ENCODE measurements around the gene INO80B. TPM values are rescaled to one million over a fixed set of nuclear protein-coding genes. Genes with fewer than 3 reads are reported as not detected.

The INO80B gene
- polyA plus RNA-seq, 4 donors, result 28.7 to 43.8 (median 35.8) TPM

DNA sequence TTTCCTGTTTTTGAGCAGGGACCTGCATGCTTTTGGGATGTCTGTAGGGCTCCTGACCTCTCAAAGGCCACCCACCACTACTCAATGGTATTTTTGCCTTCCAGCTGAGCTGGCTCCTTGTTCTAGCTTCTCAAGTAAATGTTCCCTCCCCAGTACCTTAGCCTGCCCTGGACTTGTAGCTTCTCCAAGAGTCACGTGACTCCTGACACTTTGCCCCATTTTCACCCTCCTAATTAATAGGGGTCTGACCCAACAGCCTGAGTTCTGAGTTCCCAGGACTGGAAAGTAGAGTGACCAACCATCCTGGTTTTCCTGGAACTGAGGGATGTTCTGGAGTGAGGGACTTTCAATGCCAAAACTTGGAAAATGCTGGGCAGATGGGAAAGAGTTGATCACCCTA, 40.6 kb downstream of the INO80B start:
- 76 to 97% (median 88%) methylated on average over 1 of the region's 1 CpG for WGBS, 3 donors
- Histone ChIP-seq H3K9me3 (ENCODE audit: control insufficient read depth in 2 of 2, insufficient read depth in 1 of 2, low read depth in 1 of 2, low read length in 1 of 2) (no peaks in the 10 kb centered on the region), H3K27ac (ENCODE audit: low read depth in 1 of 3, low read length in 2 of 3) (no peak overlapping the region), H3K27me3 (ENCODE audit: control insufficient read depth in 3 of 3, insufficient read depth in 3 of 3, low read length in 3 of 3) (peaks cover 0 to 33% (median 0%) of the 10 kb centered on the region in 3 donors), H3K4me3 (ENCODE audit: low read depth in 1 of 3, low read length in 3 of 3) (no peak overlapping the region), H3K36me3 (ENCODE audit: control insufficient read depth in 3 of 3, insufficient read depth in 2 of 3, low read depth in 1 of 3, low read length in 3 of 3) (peaks cover 13 to 66% (median 17%) of the 10 kb centered on the region in 3 donors), H3K4me1 (ENCODE audit: control insufficient read depth in 3 of 3, insufficient read depth in 2 of 3, low read depth in 1 of 3, low read length in 2 of 3) (peaks cover 0 to 61% (median 0%) of the 10 kb centered on the region in 3 donors)
- DNase-seq (no peak), FAIRE-seq (no peak)

GRCh38 chr2:74496997-74497776, 42.3 kb downstream of the INO80B start:
- peak overlapping the region in 1 of 3 donors; percentile 82 for H3K4me3 ChIP-seq (ENCODE audit: low read depth in 1 of 3, low read length in 3 of 3)
- WGBS, 3 donors, result 57 to 78% (median 72%) methylated on average over 19 of the region's 19 CpGs
- H3K36me3 ChIP-seq (ENCODE audit: control insufficient read depth in 3 of 3, insufficient read depth in 2 of 3, low read depth in 1 of 3, low read length in 3 of 3), result peaks cover under 1 to 52% (median 6%) of the 10 kb centered on the region in 3 donors
- H3K4me1 ChIP-seq (ENCODE audit: control insufficient read depth in 3 of 3, insufficient read depth in 2 of 3, low read depth in 1 of 3, low read length in 2 of 3), result peaks cover 0 to 55% (median 0%) of the 10 kb centered on the region in 3 donors
- DNase-seq, result peak in 1 of 2 donors; percentile 75
- H3K27me3 ChIP-seq (ENCODE audit: control insufficient read depth in 3 of 3, insufficient read depth in 3 of 3, low read length in 3 of 3), result peaks cover 0 to 39% (median 0%) of the 10 kb centered on the region in 3 donors
- peak overlapping the region in 1 of 3 donors; percentile 82 for H3K27ac ChIP-seq (ENCODE audit: low read depth in 1 of 3, low read length in 2 of 3)
- H3K9me3 ChIP-seq (ENCODE audit: control insufficient read depth in 2 of 2, insufficient read depth in 1 of 2, low read depth in 1 of 2, low read length in 1 of 2), result no peaks in the 10 kb centered on the region
- FAIRE-seq, result no peak

DNA sequence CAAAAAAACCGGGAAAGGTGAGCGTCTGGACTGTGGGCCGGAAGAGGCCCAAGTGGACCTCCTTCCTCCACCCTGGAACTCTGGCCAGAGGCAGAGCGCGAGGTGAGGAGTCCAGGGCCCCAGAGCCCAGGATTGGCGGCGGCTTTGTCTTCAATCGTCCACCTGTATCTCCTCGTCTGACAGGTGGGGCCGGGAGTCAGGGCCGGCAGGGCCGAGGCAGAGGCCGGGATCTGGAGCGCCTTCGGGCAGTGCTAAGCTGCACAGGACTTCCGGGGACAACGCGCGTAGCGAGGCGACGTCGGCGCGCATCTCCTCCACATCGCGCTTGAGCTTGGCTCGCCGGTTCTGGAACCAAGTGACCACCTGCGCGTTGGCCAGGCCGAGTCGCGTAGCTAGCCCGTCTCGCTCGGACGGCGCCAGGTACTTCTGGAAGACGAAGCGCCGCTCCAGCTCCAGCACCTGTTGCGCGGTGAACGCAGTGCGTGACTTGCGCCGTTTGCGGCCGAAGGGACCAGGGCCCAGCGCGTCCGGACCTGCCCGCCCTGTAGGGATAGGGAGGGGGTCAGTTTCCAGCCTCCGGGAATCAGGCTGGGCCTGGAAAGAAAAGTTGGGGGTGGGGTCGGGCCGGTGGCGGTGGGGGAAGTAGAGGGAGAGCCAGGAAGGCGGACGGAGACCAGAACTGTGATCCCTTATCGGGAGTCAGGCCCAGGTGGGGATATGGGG, 43.1 kb downstream of the INO80B start:
- DNase-seq, result peak; percentile 48 to 70

DNA sequence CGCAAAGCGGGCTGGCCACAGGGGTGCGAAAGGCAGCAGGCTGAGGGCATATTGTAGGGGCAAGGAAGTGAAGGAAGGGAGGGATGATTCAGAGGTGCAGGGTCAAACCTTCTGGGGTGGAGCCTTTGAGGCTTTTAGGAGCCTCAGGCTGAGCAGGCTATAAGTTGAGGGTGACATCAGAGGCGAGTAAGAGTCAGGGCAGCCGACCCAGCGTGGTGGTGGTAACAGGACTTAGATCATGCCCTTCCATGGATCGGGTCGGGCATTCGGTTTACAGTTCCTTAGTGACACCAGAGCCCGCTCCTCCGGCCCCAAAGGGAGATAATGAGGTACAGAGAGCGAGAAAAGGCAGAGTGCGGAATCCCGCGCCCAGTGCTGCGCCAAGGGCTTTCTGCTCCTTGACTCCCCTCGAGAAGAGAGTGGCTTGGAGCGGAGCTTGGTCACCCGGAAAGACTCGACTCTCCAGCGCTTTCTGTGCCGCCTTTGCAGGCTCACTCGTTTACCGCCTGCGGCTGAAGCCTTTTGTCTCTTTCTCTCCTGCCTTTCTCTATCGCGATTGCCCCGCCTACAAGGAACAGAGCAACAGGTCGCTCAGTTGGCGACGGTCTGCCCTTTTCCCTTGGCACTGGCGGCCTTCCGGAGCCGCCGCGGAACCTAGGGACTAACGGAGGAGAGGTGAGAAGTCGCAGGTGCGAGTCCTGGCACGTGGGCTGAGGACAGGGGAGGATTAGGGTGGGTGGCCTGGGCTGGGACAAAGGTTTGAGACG, 43.8 kb downstream of the INO80B start:
- Histone ChIP-seq H3K27me3 (ENCODE audit: control insufficient read depth in 3 of 3, insufficient read depth in 3 of 3, low read length in 3 of 3) (peaks cover 0 to 49% (median 0%) of the 10 kb centered on the region in 3 donors), H3K9me3 (ENCODE audit: control insufficient read depth in 2 of 2, insufficient read depth in 1 of 2, low read depth in 1 of 2, low read length in 1 of 2) (no peaks in the 10 kb centered on the region), H3K4me3 (ENCODE audit: low read depth in 1 of 3, low read length in 3 of 3) (peak overlapping the region; percentile 27 to 82 (median 59)), H3K27ac (ENCODE audit: low read depth in 1 of 3, low read length in 2 of 3) (peak overlapping the region; percentile 3 to 82 (median 56)), H3K4me1 (ENCODE audit: control insufficient read depth in 3 of 3, insufficient read depth in 2 of 3, low read depth in 1 of 3, low read length in 2 of 3) (peaks cover 0 to 48% (median 0%) of the 10 kb centered on the region in 3 donors), H3K36me3 (ENCODE audit: control insufficient read depth in 3 of 3, insufficient read depth in 2 of 3, low read depth in 1 of 3, low read length in 3 of 3) (peaks cover 0 to 37% (median 0%) of the 10 kb centered on the region in 3 donors)
- WGBS, 3 donors, result 2 to 3% (median 2%) methylated on average over 40 to 41 of the region's 41 CpGs
- FAIRE-seq (no peak), DNase-seq (peak; percentile 68 to 76)

More for the DNA sequence above, 43.1 kb downstream of the INO80B start:
- Histone ChIP-seq H3K36me3 (ENCODE audit: control insufficient read depth in 3 of 3, insufficient read depth in 2 of 3, low read depth in 1 of 3, low read length in 3 of 3) (peaks cover 0 to 44% (median under 1%) of the 10 kb centered on the region in 3 donors), H3K4me3 (ENCODE audit: low read depth in 1 of 3, low read length in 3 of 3) (peak overlapping the region; percentile 27 to 82 (median 59)), H3K27ac (ENCODE audit: low read depth in 1 of 3, low read length in 2 of 3) (peak overlapping the region in 2 of 3 donors; percentile 48 to 82), H3K4me1 (ENCODE audit: control insufficient read depth in 3 of 3, insufficient read depth in 2 of 3, low read depth in 1 of 3, low read length in 2 of 3) (peaks cover 0 to 48% (median 0%) of the 10 kb centered on the region in 3 donors), H3K9me3 (ENCODE audit: control insufficient read depth in 2 of 2, insufficient read depth in 1 of 2, low read depth in 1 of 2, low read length in 1 of 2) (no peaks in the 10 kb centered on the region), H3K27me3 (ENCODE audit: control insufficient read depth in 3 of 3, insufficient read depth in 3 of 3, low read length in 3 of 3) (peaks cover 0 to 45% (median 0%) of the 10 kb centered on the region in 3 donors)
- 7 to 9% (median 8%) methylated on average over 55 to 61 of the region's 61 CpGs for WGBS, 3 donors
- no peak for FAIRE-seq

DNA sequence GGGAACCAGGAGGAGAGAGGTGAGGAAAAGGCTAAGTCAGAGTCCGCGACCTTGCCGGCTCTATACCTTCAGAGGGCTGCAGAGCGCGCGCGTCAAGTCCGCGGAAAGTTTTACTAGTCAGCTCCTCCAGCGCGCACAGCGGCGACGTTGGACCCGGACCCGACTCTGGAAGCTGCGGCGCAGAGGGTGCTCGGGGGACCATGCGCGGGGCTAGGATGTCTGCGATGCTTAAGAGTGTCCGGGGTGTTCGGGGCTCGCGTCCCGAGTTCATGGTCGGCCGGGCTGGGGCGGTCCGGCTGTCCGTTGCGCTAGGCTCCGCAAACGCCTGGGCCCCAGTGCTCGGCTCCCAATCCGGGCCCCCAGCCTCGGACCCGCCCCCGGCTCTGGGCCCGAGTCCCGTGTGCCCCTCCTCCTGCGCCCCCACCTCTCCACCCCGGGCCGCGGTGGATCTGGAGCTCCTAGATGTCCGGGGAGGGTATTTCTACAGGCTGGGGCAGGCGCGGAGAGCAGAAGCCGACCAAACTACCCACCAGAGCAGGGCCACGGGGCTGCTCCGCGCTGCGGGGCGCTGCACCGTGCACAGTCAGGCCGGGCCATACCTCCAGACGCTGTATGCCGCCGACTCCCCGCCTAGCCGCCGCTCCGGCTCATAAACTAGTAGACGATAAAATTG, 44.5 kb downstream of the INO80B start, which contains the start of gene LBX2:
Gene LBX2, minus strand, starts transcription at position 337 of the 673 bp plus-strand sequence. Its CDS starts 66 bp downstream, at position 271.
- DNase-seq (peak; percentile 31 to 74), FAIRE-seq (no peak)
- WGBS, 3 donors, result 2 to 6% (median 3%) methylated on average over 55 to 65 of the region's 65 CpGs

DNA sequence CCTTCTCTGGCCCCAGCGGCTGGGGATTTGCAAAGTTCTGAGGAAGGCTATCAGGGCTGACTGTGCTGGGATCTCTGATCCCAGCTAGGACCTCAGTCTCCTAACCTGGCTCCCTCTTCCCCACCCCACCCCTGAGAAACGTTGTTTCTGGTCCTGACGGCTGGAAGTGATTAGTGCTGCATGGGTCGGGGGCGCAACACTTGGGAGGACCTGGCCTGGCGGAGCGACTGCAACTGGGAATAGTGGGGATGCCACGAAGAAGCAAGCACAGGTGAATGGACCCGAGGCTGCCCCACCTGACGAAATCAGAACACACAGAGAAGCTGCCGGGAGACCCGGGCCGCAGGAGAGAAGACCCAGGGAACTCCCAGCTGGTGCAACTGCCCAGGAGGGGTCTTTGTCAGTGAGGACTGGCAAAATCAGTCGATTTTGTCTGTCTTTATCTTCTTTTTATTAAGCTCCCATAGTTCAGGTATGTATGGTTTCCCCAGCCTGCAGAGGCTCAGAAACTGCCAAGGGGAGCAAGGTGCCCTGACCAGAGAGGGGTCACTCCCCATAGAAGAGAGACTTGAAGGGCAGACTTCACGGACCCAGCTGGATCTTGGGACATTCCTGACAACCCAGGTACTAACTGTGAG, 45.2 kb downstream of the INO80B start:
- whole genome bisulfite sequencing, 3 donors, result 38 to 52% (median 47%) methylated on average over 15 of the region's 15 CpGs
- peak overlapping the region in 1 of 3 donors; percentile 82 for H3K27ac ChIP-seq (ENCODE audit: low read depth in 1 of 3, low read length in 2 of 3)
- DNase-seq (no peak), FAIRE-seq (no peak)
- peaks cover 0 to 49% (median 0%) of the 10 kb centered on the region in 3 donors for H3K27me3 ChIP-seq (ENCODE audit: control insufficient read depth in 3 of 3, insufficient read depth in 3 of 3, low read length in 3 of 3)
- H3K9me3 ChIP-seq (ENCODE audit: control insufficient read depth in 2 of 2, insufficient read depth in 1 of 2, low read depth in 1 of 2, low read length in 1 of 2), result no peaks in the 10 kb centered on the region
- peaks cover 0 to 59% (median 0%) of the 10 kb centered on the region in 3 donors for H3K4me1 ChIP-seq (ENCODE audit: control insufficient read depth in 3 of 3, insufficient read depth in 2 of 3, low read depth in 1 of 3, low read length in 2 of 3)
- H3K36me3 ChIP-seq (ENCODE audit: control insufficient read depth in 3 of 3, insufficient read depth in 2 of 3, low read depth in 1 of 3, low read length in 3 of 3), result peaks cover 0 to 37% (median 0%) of the 10 kb centered on the region in 3 donors
- H3K4me3 ChIP-seq (ENCODE audit: low read depth in 1 of 3, low read length in 3 of 3), result peak overlapping the region in 2 of 3 donors; percentile 59 to 82

More for the DNA sequence above, 44.5 kb downstream of the INO80B start, which contains the start of gene LBX2:
- Histone ChIP-seq H3K9me3 (ENCODE audit: control insufficient read depth in 2 of 2, insufficient read depth in 1 of 2, low read depth in 1 of 2, low read length in 1 of 2) (no peaks in the 10 kb centered on the region), H3K27me3 (ENCODE audit: control insufficient read depth in 3 of 3, insufficient read depth in 3 of 3, low read length in 3 of 3) (peaks cover 0 to 49% (median 0%) of the 10 kb centered on the region in 3 donors), H3K4me1 (ENCODE audit: control insufficient read depth in 3 of 3, insufficient read depth in 2 of 3, low read depth in 1 of 3, low read length in 2 of 3) (peaks cover 0 to 53% (median 0%) of the 10 kb centered on the region in 3 donors), H3K36me3 (ENCODE audit: control insufficient read depth in 3 of 3, insufficient read depth in 2 of 3, low read depth in 1 of 3, low read length in 3 of 3) (peaks cover 0 to 37% (median 0%) of the 10 kb centered on the region in 3 donors), H3K27ac (ENCODE audit: low read depth in 1 of 3, low read length in 2 of 3) (peak within 1 kb of the TSS; percentile 3 to 82 (median 56)), H3K4me3 (ENCODE audit: low read depth in 1 of 3, low read length in 3 of 3) (peak within 1 kb of the TSS; percentile 27 to 82 (median 59))

DNA sequence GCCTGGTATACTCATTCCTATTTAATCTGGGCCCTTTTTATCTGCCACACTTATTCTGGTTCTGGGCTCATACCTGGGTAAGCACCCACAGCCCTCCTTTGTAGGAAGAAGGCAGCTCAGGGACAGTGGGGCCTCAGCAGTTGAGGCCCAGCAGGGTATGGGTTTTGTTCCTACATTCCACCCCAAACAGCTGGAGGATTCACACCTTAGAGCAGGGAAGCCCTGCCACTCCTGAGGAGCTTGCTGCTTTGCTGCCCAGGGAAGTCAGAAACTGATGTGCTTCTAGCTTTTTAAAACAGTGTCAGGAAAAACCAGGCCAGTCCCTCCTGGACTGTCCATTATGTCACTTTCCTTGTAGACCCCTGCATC, 45.7 kb downstream of the INO80B start:
- FAIRE-seq (no peak), DNase-seq (no peak)
- H3K36me3 ChIP-seq (ENCODE audit: control insufficient read depth in 3 of 3, insufficient read depth in 2 of 3, low read depth in 1 of 3, low read length in 3 of 3), result peaks cover 0 to 37% (median 0%) of the 10 kb centered on the region in 3 donors
- peaks cover 0 to 64% (median under 1%) of the 10 kb centered on the region in 3 donors for H3K4me1 ChIP-seq (ENCODE audit: control insufficient read depth in 3 of 3, insufficient read depth in 2 of 3, low read depth in 1 of 3, low read length in 2 of 3)
- peak overlapping the region in 1 of 3 donors; percentile 82 for H3K27ac ChIP-seq (ENCODE audit: low read depth in 1 of 3, low read length in 2 of 3)
- no peaks in the 10 kb centered on the region for H3K9me3 ChIP-seq (ENCODE audit: control insufficient read depth in 2 of 2, insufficient read depth in 1 of 2, low read depth in 1 of 2, low read length in 1 of 2)
- peaks cover 0 to 49% (median 0%) of the 10 kb centered on the region in 3 donors for H3K27me3 ChIP-seq (ENCODE audit: control insufficient read depth in 3 of 3, insufficient read depth in 3 of 3, low read length in 3 of 3)
- peak overlapping the region in 1 of 3 donors; percentile 82 for H3K4me3 ChIP-seq (ENCODE audit: low read depth in 1 of 3, low read length in 3 of 3)
